ENCODE results near the gene ANXA2.
A peak's percentile ranks its signal among the peaks of the same experiment; 100 is the strongest.
"Not testable (repeated sequence)": the region's sequence is repeated elsewhere in the genome, so short reads cannot be mapped to it uniquely, and the experiment has no call there.

Gene ANXA2

GRCh38 chr15:60359738-60360137, 38.0 kb downstream of the ANXA2 start:
- H3K27me3 ChIP-seq (ENCODE audit: low read depth, low read length); H2AFZ ChIP-seq (ENCODE audit: low read depth, low read length); H3K4me3 ChIP-seq (ENCODE audit: low read length); H4K20me1 ChIP-seq (ENCODE audit: insufficient read depth, low read length); H3K4me2 ChIP-seq (ENCODE audit: low read length); H3K79me2 ChIP-seq (ENCODE audit: low read length); H3K27ac ChIP-seq (ENCODE audit: low read length); H3K9me3 ChIP-seq (ENCODE audit: insufficient read depth, low read length); H3K4me1 ChIP-seq (ENCODE audit: low read length); H3K9ac ChIP-seq (ENCODE audit: low read length): not testable (repeated sequence)
- peak; percentile 67 for TF ChIP-seq CTCF (IDR thresholded peaks at IDR 0.05; ENCODE audit: low read depth, low read length)
- peaks cover 36% of the 10 kb centered on the region for H3K36me3 ChIP-seq (replicated peaks; ENCODE audit: low read depth, low read length)

GRCh38 chr15:60358935-60359682, 38.7 kb downstream of the ANXA2 start:
- no peaks in the 10 kb centered on the region for H3K27me3 ChIP-seq (ENCODE audit: low read depth, low read length)
- no peak overlapping the region for H3K4me3 ChIP-seq (ENCODE audit: low read length)
- H3K36me3 ChIP-seq (replicated peaks; ENCODE audit: low read depth, low read length): peaks cover 33% of the 10 kb centered on the region
- TF ChIP-seq CTCF (IDR thresholded peaks at IDR 0.05; ENCODE audit: low read depth, low read length): no peak
- no peak for TF ChIP-seq EZH2phosphoT487 (IDR thresholded peaks at IDR 0.05; ENCODE audit: low read depth)
- no peak overlapping the region for H3K27ac ChIP-seq (ENCODE audit: low read length)
- H3K9me3 ChIP-seq (ENCODE audit: insufficient read depth, low read length): no peaks in the 10 kb centered on the region
- no peaks in the 10 kb centered on the region for H3K79me2 ChIP-seq (ENCODE audit: low read length)
- H2AFZ ChIP-seq (ENCODE audit: low read depth, low read length): no peak overlapping the region
- no peaks in the 10 kb centered on the region; the same call in 1 of the 2 replicates for H4K20me1 ChIP-seq (ENCODE audit: insufficient read depth, low read length)
- H3K4me1 ChIP-seq (ENCODE audit: low read length): no peaks in the 10 kb centered on the region
- H3K9ac ChIP-seq (ENCODE audit: low read length): no peak overlapping the region
- no peak overlapping the region for H3K4me2 ChIP-seq (ENCODE audit: low read length)

GRCh38 chr15:60356832-60357231, 41.0 kb downstream of the ANXA2 start:
- Histone ChIP-seq H2AFZ (ENCODE audit: low read depth, low read length) (no peak overlapping the region), H3K9ac (ENCODE audit: low read length) (no peak overlapping the region), H3K27me3 (ENCODE audit: low read depth, low read length) (no peaks in the 10 kb centered on the region), H4K20me1 (ENCODE audit: insufficient read depth, low read length) (no peaks in the 10 kb centered on the region; the same call in 1 of the 2 replicates), H3K4me1 (ENCODE audit: low read length) (no peaks in the 10 kb centered on the region), H3K27ac (ENCODE audit: low read length) (no peak overlapping the region), H3K36me3 (replicated peaks; ENCODE audit: low read depth, low read length) (peaks cover 36% of the 10 kb centered on the region), H3K9me3 (ENCODE audit: insufficient read depth, low read length) (no peaks in the 10 kb centered on the region), H3K4me2 (ENCODE audit: low read length) (no peak overlapping the region), H3K4me3 (ENCODE audit: low read length) (no peak overlapping the region), H3K79me2 (ENCODE audit: low read length) (no peaks in the 10 kb centered on the region)
- TF ChIP-seq CTCF (IDR thresholded peaks at IDR 0.05; ENCODE audit: low read depth, low read length) (no peak), EZH2phosphoT487 (IDR thresholded peaks at IDR 0.05; ENCODE audit: low read depth) (no peak)

GRCh38 chr15:60355148-60355857, 42.5 kb downstream of the ANXA2 start:
- Histone ChIP-seq H4K20me1 (ENCODE audit: insufficient read depth, low read length) (no peaks in the 10 kb centered on the region), H3K36me3 (replicated peaks; ENCODE audit: low read depth, low read length) (peaks cover 46% of the 10 kb centered on the region)
- TF ChIP-seq EZH2phosphoT487 (IDR thresholded peaks at IDR 0.05; ENCODE audit: low read depth) (no peak), CTCF (IDR thresholded peaks at IDR 0.05; ENCODE audit: low read depth, low read length) (no peak)

More at GRCh38 chr15:60355148-60355857, 42.5 kb downstream of the ANXA2 start:
- Histone ChIP-seq H3K9me3 (ENCODE audit: insufficient read depth, low read length) (no peaks in the 10 kb centered on the region), H3K27ac (ENCODE audit: low read length) (no peak overlapping the region), H3K4me1 (ENCODE audit: low read length) (no peaks in the 10 kb centered on the region), H3K79me2 (ENCODE audit: low read length) (no peaks in the 10 kb centered on the region), H2AFZ (ENCODE audit: low read depth, low read length) (no peak overlapping the region), H3K4me2 (ENCODE audit: low read length) (no peak overlapping the region), H3K4me3 (ENCODE audit: low read length) (no peak overlapping the region), H3K27me3 (ENCODE audit: low read depth, low read length) (no peaks in the 10 kb centered on the region), H3K9ac (ENCODE audit: low read length) (no peak overlapping the region)

All from OCI-LY3 (cell line).